GM21528 (cell line): Measurements from ENCODE around the gene SCAP.

Source experiments
- ATAC-seq: cut with Tn5 transposase; IDR thresholded peaks from one replicate; pipeline ENCODE4 v1.9.1; 2021; ENCODE audit warnings: mild to moderate bottlenecking, moderate library complexity; ENCODE audit not compliant: unreplicated experiment, low FRiP score

Gene SCAP

GRCh38 chr3:47404955-47405790, 70.6 kb downstream of the SCAP start:
- ATAC-seq, result no peak

GRCh38 chr3:47404431-47404876, 71.3 kb downstream of the SCAP start:
- no peak for ATAC-seq

- ATAC-seq, result no peak
Observed at GRCh38 chr3:47399531-47400270, 76.0 kb downstream of the SCAP start.

GRCh38 chr3:47399016-47399415, 76.7 kb downstream of the SCAP start:
- no peak for ATAC-seq

- no peak for ATAC-seq
Observed at GRCh38 chr3:47398228-47398627, 77.5 kb downstream of the SCAP start.

- ATAC-seq, result no peak
Observed at GRCh38 chr3:47394881-47395280, 80.9 kb downstream of the SCAP start.

- no peak for ATAC-seq
Observed at GRCh38 chr3:47394140-47394870, 81.4 kb downstream of the SCAP start.

GRCh38 chr3:47392933-47393332, 82.8 kb downstream of the SCAP start:
- ATAC-seq, result no peak

- no peak for ATAC-seq
Observed at GRCh38 chr3:47385796-47386195, 89.9 kb downstream of the SCAP start.

- ATAC-seq, result no peak
Observed at GRCh38 chr3:47385007-47385406, 90.7 kb downstream of the SCAP start.

- no peak for ATAC-seq
Observed at GRCh38 chr3:47384425-47384824, 91.3 kb downstream of the SCAP start.

GRCh38 chr3:47381317-47382157, 94.2 kb downstream of the SCAP start:
- peak; percentile 60 for ATAC-seq

GRCh38 chr3:47380601-47381316, 95.0 kb downstream of the SCAP start, which contains the start of gene PTPN23:
Gene PTPN23, plus strand, starts transcription at chr3:47381021. Its CDS starts 76 bp downstream, at chr3:47381097.
- peak; percentile 81 for ATAC-seq

- ATAC-seq, result peak; percentile 28
Observed at GRCh38 chr3:47380026-47380600, 95.6 kb downstream of the SCAP start.

GRCh38 chr3:47379411-47379899, 96.3 kb downstream of the SCAP start:
- ATAC-seq, result no peak

- no peak for ATAC-seq
Observed at GRCh38 chr3:47378869-47379268, 96.9 kb downstream of the SCAP start.

- ATAC-seq, result no peak
Observed at GRCh38 chr3:47377186-47377585, 98.6 kb downstream of the SCAP start.

GRCh38 chr3:47376393-47376792, 99.3 kb downstream of the SCAP start:
- no peak for ATAC-seq

- ATAC-seq, result no peak
Observed at GRCh38 chr3:47374587-47374986, 101.2 kb downstream of the SCAP start.
